ENCODE data around the gene CCDC51.

Gene CCDC51

DNA sequence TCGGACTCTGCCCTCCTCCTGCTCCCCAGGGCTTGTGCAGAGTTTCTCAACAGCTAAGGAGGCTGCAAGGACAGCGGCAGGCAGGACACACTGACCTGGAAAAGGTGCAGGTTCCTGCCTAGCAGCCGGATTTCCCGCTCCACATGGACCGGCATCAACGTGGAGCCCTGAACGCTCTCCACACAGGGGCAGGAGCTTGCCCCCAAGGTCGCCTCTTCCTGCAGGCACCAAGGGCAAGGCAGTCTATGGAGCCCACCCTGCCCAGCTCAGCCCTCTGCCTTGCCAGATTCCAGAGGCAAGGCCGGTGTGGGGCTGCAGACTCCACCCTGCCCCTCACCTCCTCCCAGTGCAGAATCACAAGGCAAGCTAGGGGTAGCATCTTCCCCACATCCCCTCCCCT lies 20.8 kb downstream of the CCDC51 start:
- no peak for DNase-seq (ENCODE audit: low read depth)

DNA sequence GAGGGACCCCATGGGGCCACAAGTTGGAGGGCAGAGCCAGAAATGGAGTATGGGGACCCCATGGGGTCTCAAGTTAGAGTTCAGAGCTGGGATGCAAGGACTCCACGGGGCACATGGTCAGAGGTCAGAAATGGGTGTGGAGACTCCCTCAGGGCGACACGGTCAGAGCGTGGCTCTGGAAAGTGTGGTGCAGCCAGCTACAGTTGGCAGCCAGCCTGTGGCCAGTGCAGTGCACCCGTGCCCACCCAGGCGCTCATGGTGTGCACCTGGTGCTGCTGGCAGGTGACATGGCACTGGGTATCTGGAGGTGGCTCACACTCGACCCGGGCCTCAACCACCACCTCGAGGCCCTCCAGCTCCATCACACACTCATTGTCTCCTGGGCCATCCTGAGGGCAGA lies 21.3 kb downstream of the CCDC51 start:
- no peak for DNase-seq (ENCODE audit: low read depth)

DNA sequence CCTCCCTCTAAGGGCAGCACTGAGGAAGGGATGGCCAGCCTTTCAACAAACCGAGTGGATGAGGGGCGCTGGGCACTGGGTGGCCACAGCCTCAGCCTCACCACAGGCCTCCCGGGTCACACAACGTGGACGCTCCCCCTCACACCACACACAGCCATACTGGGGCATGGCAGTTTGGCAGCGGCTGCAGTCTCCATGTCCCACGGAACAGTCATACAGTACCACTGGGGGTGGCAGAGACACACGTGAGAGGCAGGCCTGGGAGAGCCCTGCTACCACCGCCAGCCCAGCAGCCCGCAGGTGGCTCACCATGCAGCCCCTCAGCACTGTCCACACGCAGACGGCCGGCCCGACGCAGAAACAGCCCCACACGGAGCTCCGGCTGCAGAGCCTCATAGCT lies 21.8 kb downstream of the CCDC51 start:
- DNase-seq (ENCODE audit: low read depth) = no peak

DNA sequence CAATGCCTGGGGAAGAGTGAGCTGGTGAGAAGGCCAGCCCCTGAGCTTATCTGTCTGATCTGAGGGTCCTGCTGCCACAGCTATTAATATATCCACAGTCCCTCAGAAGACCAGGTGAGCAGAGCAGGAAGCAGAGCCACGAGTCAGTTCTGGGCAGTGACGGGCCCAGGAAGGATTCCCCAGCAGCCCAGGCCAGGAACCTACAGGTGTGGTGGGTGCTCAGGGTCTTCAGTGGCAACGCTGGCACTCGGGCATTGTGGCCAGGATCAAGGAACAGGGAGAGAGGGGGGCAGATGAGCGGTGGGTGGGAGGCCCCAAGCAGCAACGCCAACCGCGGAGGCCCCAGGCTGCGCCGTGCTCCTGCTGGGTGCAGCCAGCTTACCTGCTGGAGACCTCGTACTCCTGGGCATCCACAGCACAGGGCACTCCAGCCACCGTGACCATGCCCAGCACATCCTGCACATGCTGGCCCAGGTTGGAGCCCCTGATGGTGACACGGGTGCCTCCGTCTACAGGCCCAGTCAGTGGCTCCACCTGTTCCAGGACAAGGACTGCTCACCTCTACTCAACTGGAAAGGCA lies 22.3 kb downstream of the CCDC51 start:
- no peak for DNase-seq (ENCODE audit: low read depth)

DNA sequence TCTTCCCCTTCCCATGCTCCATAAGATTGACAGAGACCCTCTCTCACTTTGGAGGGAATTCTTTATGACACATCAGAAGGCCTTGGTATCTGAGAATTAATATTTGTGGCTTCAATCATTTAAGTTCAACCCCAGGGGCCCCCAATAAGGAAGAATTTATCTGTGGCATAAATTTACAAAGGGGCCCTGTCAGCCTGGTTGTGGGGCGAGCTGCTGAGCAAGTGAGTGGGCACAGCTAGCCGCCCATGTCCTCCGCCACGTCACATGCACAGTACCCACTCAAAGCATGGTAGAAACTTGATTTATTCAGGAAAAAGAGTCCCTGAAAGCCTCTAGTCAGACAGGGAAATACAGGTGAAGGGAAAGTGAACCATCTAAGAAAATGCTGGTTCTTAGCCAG lies 23.4 kb downstream of the CCDC51 start:
- DNase-seq (ENCODE audit: low read depth) = no peak

DNA sequence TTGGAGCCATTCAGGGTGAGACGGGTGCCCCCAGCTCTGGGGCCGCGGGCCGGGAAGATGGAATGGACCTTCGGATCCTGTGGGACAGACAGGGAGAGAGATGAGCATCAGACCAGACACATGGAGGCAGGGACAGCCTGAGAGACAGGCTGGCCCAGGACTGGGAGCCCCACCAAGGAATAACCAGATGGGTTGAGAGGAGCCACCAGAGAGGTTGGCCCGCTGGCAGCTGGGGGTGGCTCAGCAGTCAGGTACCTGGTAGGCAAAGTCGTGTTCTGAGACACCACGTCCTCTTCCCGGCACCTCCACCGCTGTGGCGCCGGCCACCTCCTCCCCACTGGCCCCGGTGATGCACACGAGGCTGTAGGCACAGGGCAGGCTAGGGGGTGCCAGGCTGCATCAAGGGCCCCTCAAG lies 23.8 kb downstream of the CCDC51 start:
- no peak for DNase-seq (ENCODE audit: low read depth)

DNA sequence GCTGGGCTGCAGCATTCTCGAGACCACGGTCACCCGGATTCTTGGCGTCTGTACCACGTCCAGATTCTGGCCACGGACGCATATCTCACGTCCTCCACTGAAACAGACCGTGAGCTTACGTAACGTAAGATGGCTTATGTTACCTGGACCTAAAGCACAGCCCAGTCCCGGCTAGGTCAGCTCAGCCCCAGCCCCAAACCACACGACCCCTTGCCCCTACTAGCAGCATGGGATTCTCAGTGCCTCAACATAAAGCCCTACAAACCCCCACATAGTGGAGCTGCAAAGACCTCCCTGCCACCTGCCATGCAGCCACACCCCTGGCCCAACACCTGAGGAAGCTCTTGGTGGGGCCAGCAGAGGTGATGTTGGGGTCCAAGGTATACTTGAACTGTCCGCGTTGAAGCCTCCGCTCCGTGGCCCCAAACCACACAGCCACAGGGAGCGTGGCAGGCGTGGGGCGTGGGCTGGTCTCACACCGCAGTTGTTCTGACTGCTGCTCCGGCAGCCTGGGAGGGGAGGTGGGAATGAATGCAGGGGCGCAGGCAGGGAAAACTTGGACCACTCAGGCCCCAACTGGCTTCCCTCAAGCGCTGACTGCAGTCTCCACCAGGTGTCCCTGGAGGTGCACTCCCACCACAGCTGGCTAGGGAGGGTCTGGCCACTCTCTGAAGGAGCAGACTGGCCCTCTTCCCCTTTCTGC lies 24.5 kb downstream of the CCDC51 start:
- DNase-seq (ENCODE audit: low read depth) = no peak

DNA sequence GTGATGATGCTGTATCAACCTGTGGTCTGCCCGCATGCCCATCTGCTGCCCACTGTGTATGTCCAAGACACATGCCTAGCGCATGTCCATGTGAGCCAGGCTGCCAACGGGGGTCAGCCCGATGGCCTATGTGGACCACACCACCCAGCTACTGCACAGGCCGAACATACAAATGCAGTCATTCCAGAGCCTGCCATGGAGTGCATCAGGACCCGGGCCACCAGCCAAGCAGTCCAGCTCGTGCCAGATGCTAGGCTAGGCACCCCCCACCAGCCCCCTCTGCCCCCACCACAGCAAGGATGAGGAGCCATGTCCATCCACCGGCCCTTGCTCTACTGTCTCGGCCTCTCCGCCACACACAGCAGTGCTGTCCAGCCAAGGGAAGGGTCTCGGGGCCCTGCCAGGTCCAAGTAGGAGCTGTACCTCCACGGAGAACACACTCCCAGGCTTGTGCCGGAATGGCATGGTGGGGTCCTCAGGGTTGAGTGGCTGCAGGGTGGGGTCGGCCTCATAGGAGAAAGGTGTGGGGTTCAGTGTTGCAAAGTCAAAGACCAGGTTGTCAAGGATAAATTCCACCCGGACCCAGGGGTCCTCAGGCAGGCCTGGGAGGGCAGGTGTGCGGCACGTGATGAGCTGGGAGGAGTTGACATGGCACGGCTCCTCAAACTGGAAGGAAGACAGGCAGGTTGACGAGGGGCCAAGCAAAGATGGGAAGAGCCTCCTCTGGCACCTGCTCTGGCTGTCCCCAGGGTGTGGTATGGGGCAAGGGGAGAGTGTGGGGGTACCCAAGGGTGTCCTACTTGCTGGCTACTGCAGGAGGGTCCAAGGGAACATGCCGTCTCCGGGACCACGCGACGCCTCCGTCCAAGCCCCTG lies 25.3 kb downstream of the CCDC51 start:
- DNase-seq (ENCODE audit: low read depth) = no peak

DNA sequence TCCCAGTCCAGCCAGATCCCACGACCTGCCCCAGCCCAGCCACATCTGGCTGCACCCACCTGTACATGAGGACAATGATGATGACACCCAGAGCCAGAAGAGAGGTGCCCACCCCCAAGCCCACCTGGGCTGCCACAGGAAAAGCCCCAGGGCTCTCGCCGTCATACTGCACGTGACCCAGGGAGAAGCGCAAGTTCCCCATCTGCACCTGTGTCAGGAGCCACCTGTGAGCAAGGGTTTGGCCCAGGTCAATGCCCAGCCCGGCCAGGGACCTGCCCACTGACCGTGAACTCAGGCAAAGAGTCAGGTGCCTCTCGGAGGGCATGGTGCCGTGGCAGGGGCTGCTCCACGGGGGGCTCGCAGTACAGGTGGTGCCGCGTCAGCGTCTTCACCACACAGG lies 26.3 kb downstream of the CCDC51 start:
- no peak for DNase-seq (ENCODE audit: low read depth)

DNA sequence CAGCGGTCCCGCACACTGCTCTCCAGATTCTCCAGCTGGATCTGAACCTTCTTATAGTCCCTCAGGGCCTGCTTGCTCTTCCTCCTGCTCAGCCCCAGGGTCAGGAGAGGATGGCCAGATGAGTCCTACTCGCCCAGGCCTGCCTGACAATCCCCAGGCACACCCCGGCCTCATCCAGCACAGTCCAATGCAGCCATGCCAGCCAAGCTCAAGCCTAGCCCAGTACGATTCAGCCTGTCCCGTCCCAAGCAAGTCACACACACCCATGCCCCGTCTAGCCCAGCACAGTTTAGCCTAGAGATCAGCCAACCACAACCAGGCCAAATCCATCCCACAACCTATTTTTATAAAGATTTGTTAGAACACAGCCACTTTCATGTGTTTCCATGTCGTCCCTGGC lies 26.8 kb downstream of the CCDC51 start:
- no peak for DNase-seq (ENCODE audit: low read depth)

DNA sequence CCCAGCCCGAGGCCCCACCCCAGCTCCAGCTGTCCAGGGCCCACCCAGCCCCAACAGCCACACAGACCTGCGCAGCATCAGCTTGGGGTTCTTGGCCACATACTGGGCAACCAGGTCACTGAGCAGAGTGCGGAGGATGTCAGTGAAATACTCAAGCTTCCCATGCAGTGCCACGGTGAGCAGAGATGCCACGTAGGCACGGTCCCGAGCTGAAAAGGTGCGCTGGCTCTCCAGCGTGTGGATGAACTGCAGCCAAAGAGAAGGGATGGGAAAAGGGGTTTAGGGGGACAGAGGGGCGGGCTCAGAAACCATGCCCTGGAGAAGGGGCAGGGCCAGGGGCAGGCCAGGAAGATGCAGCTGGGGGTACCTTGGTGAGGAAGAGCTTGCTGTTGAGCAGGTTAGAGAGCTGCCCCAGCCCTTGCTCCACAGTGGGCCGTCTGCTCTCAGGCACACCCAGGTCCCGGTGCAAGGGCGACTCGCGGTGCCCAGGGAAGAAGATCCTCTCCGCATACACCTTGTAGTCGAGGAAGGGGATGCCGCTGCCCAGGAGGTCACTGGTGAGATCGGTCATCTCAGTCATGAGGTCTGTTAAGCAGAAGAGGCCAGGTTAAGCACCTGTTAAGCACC lies 27.4 kb downstream of the CCDC51 start:
- no peak for DNase-seq (ENCODE audit: low read depth)

DNA sequence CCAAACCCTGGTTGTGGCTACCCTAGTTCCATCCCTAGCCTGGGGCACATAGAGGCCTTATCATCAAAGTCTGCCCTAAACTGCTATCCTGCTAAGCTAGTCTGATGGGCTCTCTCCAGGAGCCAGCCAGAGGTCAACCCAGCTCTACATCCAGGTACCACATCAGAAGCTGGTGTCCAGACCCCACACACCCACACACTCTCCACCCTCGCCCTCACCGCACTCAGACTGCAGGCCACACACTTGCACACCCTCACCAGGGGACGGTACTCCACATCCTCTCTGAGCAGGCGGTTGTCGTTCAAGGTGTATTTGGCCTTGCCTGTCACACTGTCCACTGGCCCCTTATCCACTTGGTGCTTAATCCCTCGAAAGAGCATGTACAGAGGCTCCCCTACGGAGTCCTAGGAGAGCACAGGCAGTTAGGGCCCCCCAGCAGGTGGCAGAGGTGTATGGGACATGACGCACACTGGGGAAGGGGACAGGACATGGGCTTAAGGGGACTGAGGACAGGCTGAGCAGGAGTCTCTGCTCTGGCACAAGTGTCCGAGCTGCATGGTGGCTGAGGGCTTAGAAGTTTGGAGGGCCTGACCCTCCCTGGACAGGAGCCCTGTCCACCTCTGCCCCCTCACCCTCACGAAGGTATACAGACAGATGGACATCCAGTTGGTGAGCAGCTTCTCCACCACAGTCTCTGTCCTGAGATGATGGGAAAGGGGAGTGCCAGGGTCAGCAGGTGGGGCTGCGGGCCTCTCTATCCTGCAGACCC lies 28.1 kb downstream of the CCDC51 start:
- no peak for DNase-seq (ENCODE audit: low read depth)

DNA sequence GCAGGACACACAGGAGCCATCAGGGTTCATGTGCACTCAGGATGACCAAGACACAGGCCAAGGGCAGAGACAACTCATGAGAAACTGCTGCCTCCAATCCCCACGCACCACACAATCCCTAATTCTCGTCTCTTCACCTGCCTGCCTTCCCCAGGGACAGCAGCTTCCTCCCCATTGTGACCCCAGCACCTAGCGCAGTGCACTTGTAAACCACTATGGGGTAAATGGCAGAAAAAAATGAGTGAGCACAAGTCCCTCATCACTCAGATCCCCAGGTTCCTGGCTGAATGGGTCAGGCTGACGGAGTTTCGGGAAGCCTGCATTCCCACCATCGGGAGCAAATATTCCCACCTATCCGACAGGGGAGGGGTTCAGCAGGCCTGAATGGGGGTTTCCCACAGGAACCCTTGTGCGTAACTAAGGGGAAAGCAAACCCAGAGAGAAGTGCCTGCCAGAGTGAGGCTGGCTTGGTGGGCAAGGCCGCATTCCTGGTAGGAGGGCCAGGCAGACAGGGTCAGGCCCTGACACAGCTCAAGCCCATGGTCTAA lies 28.8 kb downstream of the CCDC51 start:
- DNase-seq (ENCODE audit: low read depth) = no peak

DNA sequence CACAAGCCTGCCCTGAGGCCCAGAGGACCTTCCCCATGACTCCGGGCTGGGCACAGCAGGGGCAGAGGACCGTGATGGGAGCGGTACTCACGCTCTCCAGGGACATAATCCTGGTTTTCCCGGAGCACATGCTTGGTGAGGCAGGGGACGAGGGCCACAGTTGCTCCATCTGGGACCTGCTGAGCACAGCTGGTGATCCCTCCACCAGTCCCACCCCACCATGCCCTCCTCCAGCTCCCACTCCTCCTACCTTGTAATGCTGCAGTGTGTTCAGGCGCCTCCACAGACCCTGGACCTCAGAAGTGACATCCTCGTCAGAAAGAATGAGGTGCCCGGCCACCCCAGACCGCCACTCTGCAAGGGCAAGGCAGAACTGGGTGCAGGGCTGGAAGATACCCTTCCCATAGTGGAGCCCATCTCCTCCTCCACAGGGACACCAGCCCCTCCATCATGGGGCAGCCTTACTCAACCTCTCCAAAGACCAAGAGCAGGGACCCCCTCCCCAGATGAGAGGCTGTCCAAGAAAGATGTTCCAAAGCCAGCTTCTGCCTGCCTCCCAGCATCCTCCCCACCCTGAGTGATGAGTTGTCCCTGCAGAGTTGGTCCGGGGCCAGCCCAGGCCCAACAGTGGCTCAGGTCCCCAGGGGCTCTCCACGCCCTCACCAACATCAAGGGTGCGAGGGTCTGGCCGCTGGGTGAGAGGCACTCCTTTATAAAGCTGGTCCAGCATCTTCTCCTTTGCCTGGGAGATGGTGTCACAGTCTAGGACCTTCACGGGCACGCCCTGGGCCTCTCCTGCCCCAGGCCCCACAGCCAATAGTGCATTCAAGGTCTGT lies 29.5 kb downstream of the CCDC51 start:
- no peak for DNase-seq (ENCODE audit: low read depth)

DNA sequence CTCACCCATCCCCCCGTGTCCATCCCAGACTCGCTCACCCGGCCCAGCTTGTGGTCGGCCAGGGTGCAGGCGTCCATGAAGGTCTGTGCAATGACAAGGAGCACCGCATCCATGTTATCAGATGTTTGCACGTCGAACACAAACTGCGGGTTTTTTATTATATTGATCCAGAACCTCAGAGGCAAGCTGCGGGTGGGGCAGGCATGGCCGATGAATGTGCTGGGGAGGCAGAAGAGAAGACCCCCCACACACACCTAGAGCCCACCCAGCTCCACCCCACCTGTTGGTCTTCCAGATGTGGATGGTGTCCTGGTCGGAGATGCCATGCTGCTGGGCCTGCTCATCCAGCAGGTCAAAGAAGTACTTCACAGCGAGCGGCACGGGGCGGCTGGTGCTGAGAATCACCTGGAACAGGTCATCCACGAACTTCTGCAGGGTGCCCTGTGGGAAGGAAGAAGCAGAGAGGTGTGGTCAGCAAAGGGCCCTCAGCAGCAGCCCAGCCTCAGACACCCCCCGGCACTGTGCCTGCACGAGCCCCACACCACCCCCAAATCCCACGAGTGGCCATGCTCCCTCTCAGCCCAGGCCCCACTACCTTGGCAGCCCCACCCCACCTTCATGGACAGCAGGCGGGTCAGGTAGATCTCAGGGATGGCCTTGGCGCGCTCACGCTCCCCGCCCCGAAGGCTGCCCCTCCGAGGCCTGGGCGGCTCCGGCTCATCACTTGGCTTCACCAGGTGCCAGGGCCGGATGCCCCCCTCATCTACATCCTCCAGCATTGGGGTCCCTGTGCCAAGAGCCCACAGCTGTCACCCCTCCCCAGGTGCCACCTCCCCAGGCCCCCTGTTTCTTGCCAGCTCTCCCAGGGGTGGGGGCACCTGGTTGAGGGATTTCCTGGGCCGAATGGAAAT lies 30.4 kb downstream of the CCDC51 start:
- no peak for DNase-seq (ENCODE audit: low read depth)

DNA sequence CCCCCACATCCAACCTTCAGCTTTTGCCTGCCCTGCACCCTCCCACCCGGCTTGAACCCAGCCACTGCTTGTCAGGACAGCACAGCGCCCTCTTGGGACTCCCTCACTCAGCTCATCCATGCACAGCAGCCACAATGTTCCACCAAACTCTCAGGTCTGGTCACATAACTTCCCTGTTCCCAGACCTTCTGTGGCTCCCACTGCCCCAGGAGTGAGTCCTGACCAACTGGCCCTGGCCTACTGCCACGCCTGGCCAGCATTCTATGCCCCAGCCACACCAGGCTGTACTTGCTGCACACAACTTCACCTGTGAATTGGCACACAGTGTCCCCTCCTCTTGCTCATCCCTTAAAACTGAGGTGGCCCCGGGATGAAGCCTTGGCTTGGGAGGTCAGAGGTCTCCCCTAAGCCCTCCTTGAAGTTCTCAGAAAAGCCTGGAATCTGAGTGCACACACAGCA lies 31.1 kb downstream of the CCDC51 start:
- DNase-seq (ENCODE audit: low read depth) = no peak

DNA sequence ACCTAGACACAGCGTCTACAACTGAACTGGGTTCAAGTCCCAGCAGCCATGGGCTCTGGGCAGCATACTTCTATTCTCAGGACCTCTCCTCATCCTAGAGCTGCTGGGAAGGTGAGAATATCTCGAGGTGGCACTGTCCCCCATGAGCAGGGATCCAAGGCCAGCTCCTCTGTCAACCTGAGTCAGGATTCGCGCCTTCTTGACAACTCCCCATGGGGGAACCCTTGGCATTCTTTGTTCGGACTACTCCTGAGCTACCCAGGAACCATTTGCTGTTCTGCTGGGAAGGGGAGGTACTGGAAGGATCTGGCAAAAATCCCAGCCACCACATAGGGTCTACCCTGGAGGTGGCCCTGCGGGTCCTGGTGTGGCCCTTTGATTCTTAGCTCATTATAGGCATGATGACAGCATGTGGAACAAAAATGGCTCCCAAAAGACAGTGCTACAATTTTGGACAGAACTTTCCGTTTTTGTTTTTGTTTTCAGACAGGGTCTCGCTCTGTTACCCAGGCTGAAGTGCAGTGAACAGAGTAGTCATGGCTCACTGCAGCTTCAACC lies 32.3 kb downstream of the CCDC51 start:
- DNase-seq (ENCODE audit: low read depth) = no peak

DNA sequence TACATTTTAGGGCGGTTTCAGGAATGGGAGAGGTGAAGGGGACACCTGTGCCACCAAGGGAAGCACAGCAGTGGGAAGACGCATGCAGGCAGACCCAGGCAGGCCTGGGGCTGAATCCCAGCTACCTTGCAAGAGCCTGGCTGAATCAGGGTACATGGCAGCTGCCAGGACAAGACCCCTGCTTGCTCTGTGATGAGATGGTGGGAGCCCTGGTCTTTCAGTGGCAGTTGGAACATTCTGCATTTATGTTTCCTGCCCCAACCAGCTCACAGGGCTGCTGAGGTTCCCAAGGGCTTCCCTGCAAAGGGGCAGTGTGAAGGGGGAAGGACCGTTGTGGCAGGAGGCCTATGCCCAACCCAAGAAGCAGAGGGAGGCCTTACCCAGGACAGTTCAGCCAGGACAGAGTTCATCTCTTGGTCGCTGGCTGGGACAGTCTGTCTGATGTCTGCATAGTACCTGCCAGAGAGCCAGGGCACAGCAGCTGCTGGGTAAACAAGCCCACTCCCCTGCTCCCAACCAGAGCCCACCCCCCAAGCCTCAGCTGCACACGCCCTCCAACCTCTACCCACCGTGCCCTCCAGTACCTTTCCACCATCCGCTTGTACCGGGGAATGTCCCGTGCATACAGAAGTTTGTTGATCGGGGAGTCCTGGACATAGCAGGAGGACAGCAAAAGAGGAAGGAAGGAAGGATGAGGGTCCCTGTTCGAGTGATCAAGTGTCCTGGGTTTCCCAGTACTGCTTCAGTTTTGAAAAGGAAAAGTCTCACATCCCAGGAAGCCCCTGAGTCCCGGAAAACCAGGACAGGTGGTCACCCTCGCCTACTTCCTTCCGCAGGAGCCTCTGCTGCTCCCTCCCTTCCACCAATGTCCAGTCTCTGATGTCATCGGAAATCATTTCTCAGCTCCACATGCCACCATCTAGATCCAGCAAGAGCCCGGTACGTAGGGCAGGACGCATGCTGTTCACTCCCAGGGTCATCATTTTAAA lies 33.2 kb downstream of the CCDC51 start:
- DNase-seq (ENCODE audit: low read depth) = no peak

All from iris pigment epithelial cell (primary cell).